GM21737 (cell line): Measurements from ENCODE around the gene STXBP5L.
"Not testable (repeated sequence)": the region's sequence is repeated elsewhere in the genome, so short reads cannot be mapped to it uniquely, and the experiment has no call there.

Source experiments
- ATAC-seq: cut with Tn5 transposase; IDR thresholded peaks from one replicate; pipeline ENCODE4 v1.9.1; 2021; ENCODE audit warnings: mild to moderate bottlenecking, moderate library complexity; ENCODE audit not compliant: unreplicated experiment

STXBP5L gene

DNA sequence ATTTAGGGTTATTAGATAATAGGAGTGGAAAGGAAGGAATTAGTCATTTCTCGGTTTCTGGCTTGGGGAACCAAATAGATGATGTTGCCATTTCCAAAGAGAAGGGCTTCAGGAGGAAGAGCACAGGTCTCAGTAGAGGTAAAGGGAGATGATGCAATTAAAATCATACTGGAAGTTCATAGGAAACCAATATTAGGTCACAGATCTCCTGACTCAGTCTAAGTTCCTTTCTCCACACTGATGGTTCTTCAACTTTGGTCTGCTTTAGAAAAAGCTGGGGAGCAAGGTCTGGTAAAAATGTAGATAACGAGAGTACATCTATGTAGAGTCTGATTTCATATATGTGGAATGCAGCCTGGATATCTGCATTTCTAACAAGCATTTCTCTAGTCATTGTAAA is 506.9 kb downstream of the STXBP5L start:
- no peak for ATAC-seq

DNA sequence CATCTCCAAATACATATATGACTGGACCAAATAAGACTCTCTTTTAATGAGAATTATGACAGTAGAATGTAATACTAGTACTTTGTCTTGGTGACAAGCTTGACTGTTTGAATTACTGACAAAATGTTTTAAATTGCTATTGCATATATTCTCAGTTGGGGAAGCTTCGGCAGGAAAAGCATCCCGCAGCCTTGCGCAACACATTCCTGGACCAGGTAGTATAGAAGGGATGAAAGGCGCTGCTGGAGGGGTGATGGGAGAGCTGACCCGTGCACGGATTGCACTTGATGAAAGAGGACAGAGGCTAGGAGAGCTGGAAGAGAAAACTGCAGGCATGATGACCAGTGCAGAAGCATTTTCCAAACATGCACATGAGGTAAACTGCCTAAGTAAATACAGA is 510.2 kb downstream of the STXBP5L start:
- no peak for ATAC-seq

DNA sequence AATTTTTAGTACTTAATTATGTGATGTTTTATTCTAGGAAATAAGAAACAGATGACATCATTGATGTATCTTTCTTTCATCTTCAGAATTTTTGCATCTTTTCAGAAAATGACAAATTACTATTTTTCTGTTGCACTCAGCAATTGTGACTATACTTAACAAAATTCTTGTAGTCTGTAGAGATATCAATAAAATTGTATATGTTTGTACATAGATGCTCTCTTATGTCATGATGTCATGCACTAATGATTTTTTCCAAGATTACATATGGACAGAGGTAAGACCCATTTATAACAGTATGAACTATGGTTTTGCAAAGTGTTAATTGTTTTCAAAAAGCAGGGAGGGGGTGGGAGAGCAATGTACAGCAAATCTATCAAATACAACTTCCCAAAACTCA is 516.5 kb downstream of the STXBP5L start:
- ATAC-seq, result no peak

DNA sequence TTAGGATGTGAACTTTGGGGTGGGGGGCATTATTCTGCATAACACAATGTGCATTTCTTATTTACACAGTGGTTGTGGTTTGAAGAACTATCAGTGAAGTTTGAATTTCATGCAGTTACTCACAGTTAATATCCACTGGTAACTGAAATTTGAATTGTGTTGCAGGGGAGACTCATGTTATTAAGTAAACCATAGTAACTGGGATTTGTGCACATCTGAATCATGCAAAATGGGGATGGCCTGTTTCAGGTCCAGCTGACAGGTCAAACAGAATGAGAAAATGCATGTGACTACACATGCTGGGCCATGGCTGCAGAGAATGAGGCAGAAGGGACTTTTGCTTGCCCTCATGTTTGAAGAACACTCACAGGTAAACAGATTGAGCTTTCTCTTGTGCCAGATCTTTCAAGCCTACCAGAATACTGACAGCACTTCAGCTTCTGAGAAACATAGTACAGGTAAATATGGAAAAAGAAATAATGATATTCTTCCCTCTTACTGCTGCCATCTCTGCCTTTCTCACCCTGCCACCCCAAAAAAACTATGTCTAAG is 522.7 kb downstream of the STXBP5L start:
- no peak for ATAC-seq

DNA sequence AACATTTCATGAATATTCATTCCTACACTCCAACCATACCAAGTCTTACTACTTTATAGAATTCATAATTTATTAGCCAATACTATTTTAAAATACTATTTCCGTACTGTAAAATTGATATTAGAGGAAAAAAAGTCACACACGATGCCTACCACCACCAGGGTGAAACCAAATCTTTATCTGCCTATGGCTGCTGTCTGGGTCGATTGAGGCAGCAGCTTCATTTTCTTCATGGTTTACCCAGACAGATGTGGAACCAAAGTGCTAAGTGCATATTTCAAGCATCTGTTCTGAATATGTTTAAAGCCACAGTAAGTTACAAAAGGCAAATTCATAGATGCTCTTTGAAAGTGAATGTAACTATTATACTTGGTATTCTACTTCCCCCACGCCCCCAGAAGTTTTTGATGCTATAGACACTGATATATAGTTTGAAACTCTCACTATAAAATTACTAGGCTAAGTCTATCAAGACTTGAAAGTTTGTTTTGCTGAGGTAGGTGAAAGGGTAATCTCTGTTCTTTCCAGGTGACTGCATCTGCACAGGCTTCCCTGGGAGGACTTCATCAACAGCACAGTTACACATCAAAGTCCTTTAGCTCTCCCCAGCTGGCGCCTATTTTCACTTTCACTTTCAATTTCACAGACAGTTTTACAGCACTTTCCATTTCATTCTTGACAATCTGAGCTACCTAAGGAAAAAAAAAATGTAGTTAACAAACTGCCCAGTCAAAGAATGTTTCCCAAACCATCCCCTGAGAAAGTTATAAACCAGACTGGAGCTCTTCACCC is 523.9 kb downstream of the STXBP5L start:
- ATAC-seq, result peak; percentile 95

DNA sequence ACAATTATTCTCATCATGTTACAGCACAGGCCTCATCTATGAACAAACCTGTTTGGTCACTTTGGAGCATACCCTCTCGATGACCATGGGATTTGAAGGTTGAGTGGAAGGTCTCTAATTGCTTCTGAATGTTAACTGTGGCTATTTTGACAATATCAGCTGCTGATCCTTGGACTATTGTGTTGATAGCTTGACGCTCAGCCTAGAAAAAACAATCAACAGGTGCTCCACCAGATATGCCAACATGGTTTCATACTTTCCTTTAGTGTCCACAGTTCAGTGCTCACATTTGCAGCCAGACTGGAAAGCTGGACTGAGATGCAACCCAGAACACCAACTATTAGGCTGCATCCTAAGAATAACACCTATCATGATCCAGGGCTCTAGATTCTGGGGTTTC is 528.1 kb downstream of the STXBP5L start:
- ATAC-seq, result no peak

DNA sequence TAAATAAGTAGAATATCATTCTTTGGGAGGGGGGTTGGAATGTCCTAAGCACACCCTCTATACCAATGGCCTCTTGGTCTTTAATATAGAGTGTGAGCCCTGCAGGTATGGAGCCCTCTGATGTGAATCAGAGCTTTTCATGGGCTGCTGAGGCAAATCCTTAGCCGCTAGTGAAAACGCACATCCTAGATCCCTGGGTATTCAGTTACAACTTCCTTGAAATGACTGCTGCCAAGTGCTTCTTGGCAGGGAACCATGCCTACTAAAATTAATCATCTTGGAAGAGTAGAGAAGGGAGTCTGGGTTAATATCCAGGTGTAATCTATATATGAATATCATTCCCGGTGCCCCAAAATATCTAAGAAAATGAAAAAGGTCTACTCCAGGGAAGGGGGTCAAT is 528.6 kb downstream of the STXBP5L start:
- no peak for ATAC-seq

DNA sequence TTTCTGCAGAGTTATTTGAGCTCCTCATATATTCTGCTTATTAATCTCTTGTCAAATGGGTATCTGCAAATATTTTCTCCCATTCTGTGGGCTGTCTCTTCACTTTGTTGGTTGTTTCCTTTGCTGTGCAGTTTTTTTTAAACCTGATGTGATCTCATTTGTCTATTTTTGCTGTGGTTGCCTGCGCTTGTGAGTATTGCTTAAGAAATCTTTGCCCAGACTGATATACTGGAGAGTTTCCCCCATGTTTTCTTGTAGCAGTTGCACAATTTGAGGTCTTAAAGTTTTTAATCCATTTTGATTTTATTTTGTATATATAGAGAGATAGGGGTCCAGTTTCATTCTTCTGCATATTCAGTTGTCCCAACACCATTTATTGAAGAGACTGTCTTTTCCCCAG is 535.5 kb downstream of the STXBP5L start:
- ATAC-seq, result no peak

DNA sequence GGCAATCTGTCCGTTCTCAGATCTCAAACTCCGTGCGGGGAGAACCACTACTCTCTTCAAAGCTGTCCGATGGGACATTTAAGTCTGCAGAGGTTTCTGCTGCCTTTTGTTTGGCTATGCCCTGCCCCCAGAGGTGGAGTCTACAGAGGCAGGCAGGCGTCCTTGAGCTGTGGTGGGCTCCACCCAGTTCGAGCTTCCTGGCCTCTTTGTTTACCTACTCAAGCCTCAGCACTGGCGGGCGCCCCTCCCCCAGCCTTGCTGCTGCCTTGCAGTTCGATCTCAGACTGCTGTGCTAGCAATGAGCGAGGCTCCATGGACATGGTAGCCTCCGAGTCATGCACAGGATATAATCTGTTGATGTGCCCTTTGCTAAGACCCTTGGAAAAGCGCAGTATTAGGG is 543.7 kb downstream of the STXBP5L start:
- ATAC-seq, result not testable (repeated sequence)

DNA sequence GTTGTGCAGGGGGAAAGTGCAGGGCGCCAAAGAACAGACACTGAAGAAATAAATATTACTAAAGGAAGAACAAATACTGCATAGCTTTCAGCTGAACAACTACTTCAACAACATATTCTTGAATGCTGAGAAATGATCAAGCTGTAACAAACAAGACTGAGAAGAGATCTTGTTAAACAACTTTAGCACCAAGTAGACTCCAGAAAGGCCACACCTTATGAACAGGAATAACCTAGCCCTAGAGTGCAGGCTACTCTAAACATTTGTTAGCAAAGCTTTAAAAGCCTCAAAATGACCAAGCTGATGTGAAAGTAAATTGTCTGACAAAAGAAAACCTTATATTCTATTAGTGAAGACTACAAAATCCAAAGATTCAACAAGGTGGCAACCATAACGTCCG is 554.6 kb downstream of the STXBP5L start:
- ATAC-seq, result no peak

DNA sequence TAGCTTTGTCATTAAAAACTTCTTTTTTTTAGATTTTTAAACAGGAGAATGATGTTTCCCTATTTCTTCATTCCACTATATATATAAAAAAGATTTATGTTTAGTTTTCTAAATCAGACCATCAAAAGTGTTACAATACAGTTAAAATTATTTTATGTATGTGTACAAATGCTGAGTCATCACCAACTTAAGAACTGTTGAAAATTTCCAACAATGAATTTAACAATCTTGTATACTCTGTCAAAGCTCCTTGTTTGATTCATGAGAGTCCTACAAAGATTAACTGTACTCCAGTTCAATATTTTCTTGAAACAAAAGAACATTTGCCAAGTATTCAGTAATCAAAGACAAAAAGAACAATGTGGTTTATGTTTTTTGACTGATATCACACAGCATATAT is 555.7 kb downstream of the STXBP5L start:
- no peak for ATAC-seq

DNA sequence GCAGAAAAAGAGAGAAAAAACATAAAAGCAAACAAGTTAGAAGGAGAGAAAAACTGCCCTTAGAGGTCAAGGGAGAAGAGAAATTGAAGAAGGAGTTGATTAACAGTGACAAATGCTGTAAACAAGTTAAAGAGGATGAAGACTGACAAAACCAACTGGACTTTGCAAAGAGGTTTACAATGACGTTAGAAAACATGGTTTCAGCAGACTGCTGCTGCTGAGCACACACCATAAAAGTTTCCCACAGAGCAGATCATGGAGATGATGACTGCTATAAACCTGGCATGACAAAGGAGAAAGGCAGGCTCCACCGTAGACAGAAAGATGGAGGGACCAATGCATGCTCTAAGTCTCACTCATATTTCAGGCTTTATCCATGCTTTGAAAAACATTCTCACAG is 559.1 kb downstream of the STXBP5L start:
- ATAC-seq, result no peak

DNA sequence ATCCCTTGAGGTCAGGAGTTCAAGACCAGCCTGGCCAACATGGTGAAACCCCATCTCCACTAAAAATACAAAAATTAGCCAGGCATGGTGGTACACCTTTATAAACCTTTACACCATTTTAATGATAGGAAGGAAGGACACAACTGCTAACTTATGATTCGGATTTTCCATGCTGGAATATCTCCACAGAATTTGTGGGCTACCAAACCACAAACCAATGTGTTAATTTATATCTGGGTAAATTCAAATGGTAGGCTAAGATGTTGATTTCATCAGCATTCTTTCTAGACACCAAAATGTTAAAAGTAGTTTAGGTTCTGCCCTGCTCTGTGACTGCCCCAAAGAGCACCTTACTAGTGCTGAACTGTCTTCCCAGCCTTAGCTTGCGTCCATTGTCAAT is 565.0 kb downstream of the STXBP5L start:
- no peak for ATAC-seq
